Measurements from ENCODE around the gene PRKCH.

The PRKCH gene

GRCh38 chr14:61539631-61540030 is 218.3 kb downstream of the PRKCH start:
- no peak for TF ChIP-seq ZNF70 (CRISPR knock-in tag; IDR thresholded peaks at IDR 0.05)
- no peak for TF ChIP-seq RARB (CRISPR knock-in tag; IDR thresholded peaks at IDR 0.05)
- no peak for TF ChIP-seq ZNF565 (CRISPR knock-in tag; conservative IDR thresholded peaks at IDR 0.05; ENCODE audit: low read depth)
- TF ChIP-seq ISL1 (CRISPR knock-in tag; IDR thresholded peaks at IDR 0.05) = no peak
- no peak for TF ChIP-seq ZFP30 (CRISPR knock-in tag; IDR thresholded peaks at IDR 0.05)
- no peak for TF ChIP-seq ZC3H10 (CRISPR knock-in tag; IDR thresholded peaks at IDR 0.05)
- TF ChIP-seq SNAI2 (CRISPR knock-in tag; IDR thresholded peaks at IDR 0.05) = no peak
- no peak for TF ChIP-seq ZNF8 (CRISPR knock-in tag; IDR thresholded peaks at IDR 0.05)
- TF ChIP-seq BACH2 (CRISPR knock-in tag; IDR thresholded peaks at IDR 0.05; ENCODE audit: borderline replicate concordance) = no peak
- no peak for TF ChIP-seq CREB5 (CRISPR knock-in tag; IDR thresholded peaks at IDR 0.05; ENCODE audit: low read depth)
- no peak for TF ChIP-seq POU6F1 (CRISPR knock-in tag; IDR thresholded peaks at IDR 0.05; ENCODE audit: borderline replicate concordance, low read depth)
- no peak for TF ChIP-seq CSDC2 (CRISPR knock-in tag; IDR thresholded peaks at IDR 0.05)
- TF ChIP-seq PPARA (CRISPR knock-in tag; IDR thresholded peaks at IDR 0.05; ENCODE audit: borderline replicate concordance) = no peak
- TF ChIP-seq ZFP3 (CRISPR knock-in tag; IDR thresholded peaks at IDR 0.05) = no peak
- no peak for TF ChIP-seq CSRNP3 (CRISPR knock-in tag; IDR thresholded peaks at IDR 0.05)
- TF ChIP-seq GLIS3 (CRISPR knock-in tag; IDR thresholded peaks at IDR 0.05) = no peak
- TF ChIP-seq PATZ1 (CRISPR knock-in tag; IDR thresholded peaks at IDR 0.05; ENCODE audit: borderline replicate concordance) = no peak
- no peak for TF ChIP-seq ESRRG (CRISPR knock-in tag; IDR thresholded peaks at IDR 0.05)
- no peak for ATAC-seq

- ATAC-seq = no peak
Observed at GRCh38 chr14:61540931-61541330, 219.6 kb downstream of the PRKCH start.

More at GRCh38 chr14:61540931-61541330, 219.6 kb downstream of the PRKCH start:
- TF ChIP-seq CSDC2 (CRISPR knock-in tag; IDR thresholded peaks at IDR 0.05) = no peak
- no peak for TF ChIP-seq RARB (CRISPR knock-in tag; IDR thresholded peaks at IDR 0.05)
- TF ChIP-seq BACH2 (CRISPR knock-in tag; IDR thresholded peaks at IDR 0.05; ENCODE audit: borderline replicate concordance) = no peak
- no peak for TF ChIP-seq ZC3H10 (CRISPR knock-in tag; IDR thresholded peaks at IDR 0.05)
- TF ChIP-seq GLIS3 (CRISPR knock-in tag; IDR thresholded peaks at IDR 0.05) = no peak
- no peak for TF ChIP-seq CSRNP3 (CRISPR knock-in tag; IDR thresholded peaks at IDR 0.05)
- TF ChIP-seq ARNTL (CRISPR knock-in tag; IDR thresholded peaks at IDR 0.05; ENCODE audit: borderline replicate concordance, low read depth) = no peak
- no peak for TF ChIP-seq CREB5 (CRISPR knock-in tag; IDR thresholded peaks at IDR 0.05; ENCODE audit: low read depth)
- no peak for TF ChIP-seq OSR1 (CRISPR knock-in tag; IDR thresholded peaks at IDR 0.05)
- TF ChIP-seq POU6F1 (CRISPR knock-in tag; IDR thresholded peaks at IDR 0.05; ENCODE audit: borderline replicate concordance, low read depth) = no peak
- no peak for TF ChIP-seq ZFP3 (CRISPR knock-in tag; IDR thresholded peaks at IDR 0.05)
- no peak for TF ChIP-seq ZFP30 (CRISPR knock-in tag; IDR thresholded peaks at IDR 0.05)
- no peak for TF ChIP-seq ZNF70 (CRISPR knock-in tag; IDR thresholded peaks at IDR 0.05)
- TF ChIP-seq ISL1 (CRISPR knock-in tag; IDR thresholded peaks at IDR 0.05) = no peak
- TF ChIP-seq TCF4 (CRISPR knock-in tag; IDR thresholded peaks at IDR 0.05; ENCODE audit: borderline replicate concordance) = no peak
- no peak for TF ChIP-seq ZNF8 (CRISPR knock-in tag; IDR thresholded peaks at IDR 0.05)
- no peak for TF ChIP-seq ESRRG (CRISPR knock-in tag; IDR thresholded peaks at IDR 0.05)
- no peak for TF ChIP-seq ZNF565 (CRISPR knock-in tag; conservative IDR thresholded peaks at IDR 0.05; ENCODE audit: low read depth)
- no peak for TF ChIP-seq PATZ1 (CRISPR knock-in tag; IDR thresholded peaks at IDR 0.05; ENCODE audit: borderline replicate concordance)
- no peak for TF ChIP-seq SNAI2 (CRISPR knock-in tag; IDR thresholded peaks at IDR 0.05)

Data from SK-N-SH treated with all-trans-retinoic acid at 6 μM for 48 hours (cell line).